ENCODE results near the gene MNT. TPM values are rescaled to one million over a fixed set of nuclear protein-coding genes. Genes with fewer than 3 reads are reported as not detected.

Gene MNT
- total and polyA plus RNA-seq, 2 experiments from 2014 or later: 5.7 to 6.4 TPM

- peak overlapping the region; percentile 96 for H3K4me3 Mint-ChIP-seq
- no peaks in the 10 kb centered on the region for H3K36me3 Mint-ChIP-seq (ENCODE audit: low read depth)
- peaks cover 24% of the 10 kb centered on the region for H3K27me3 Mint-ChIP-seq (ENCODE audit: insufficient read depth, low read depth, poor library complexity)
- ATAC-seq (peak; percentile 7), DNase-seq (ENCODE audit: low spot score) (peak; percentile 83)
- Histone ChIP-seq H3F3A (replicated peaks; ENCODE audit: low read depth) (peaks cover 18% of the 10 kb centered on the region), H2AFZ (no peak overlapping the region), H3K27me3 (ENCODE audit: insufficient read depth) (no peaks in the 10 kb centered on the region), H4K20me1 (replicated peaks; ENCODE audit: insufficient read depth) (no peaks in the 10 kb centered on the region), H3K4me3 (peak overlapping the region; percentile 83), H3K9me2 (ENCODE audit: insufficient read depth) (no peaks in the 10 kb centered on the region), H3K4me1 (ENCODE audit: insufficient read depth) (peaks cover 30% of the 10 kb centered on the region), H3K27ac (ENCODE audit: low read depth) (peak overlapping the region; percentile 98), H3K36me3 (ENCODE audit: insufficient read depth) (no peaks in the 10 kb centered on the region), H3K79me2 (replicated peaks; ENCODE audit: insufficient read depth) (peaks cover 27% of the 10 kb centered on the region), H3K4me2 (peak overlapping the region; percentile 97)
- peaks cover 36% of the 10 kb centered on the region for H3K4me1 Mint-ChIP-seq
- no peak for TF ChIP-seq EZH2 (IDR thresholded peaks at IDR 0.05; ENCODE audit: low read depth, unreplicated experiment)
- H3K27ac Mint-ChIP-seq: no peak overlapping the region
- H3K9me3 Mint-ChIP-seq: 0 out of 3 replicates have a peak, but pooled peaks cover 2% of the 10 kb centered on the region
Observed at GRCh38 chr17:2400474-2400866, 390 bp downstream of the MNT start.

- Histone ChIP-seq H3K4me2 (peak overlapping the region; percentile 97), H3K4me1 (ENCODE audit: insufficient read depth) (peaks cover 30% of the 10 kb centered on the region), H3F3A (replicated peaks; ENCODE audit: low read depth) (peaks cover 18% of the 10 kb centered on the region), H3K27ac (ENCODE audit: low read depth) (peak overlapping the region; percentile 100), H3K4me3 (peak overlapping the region; percentile 83), H3K79me2 (replicated peaks; ENCODE audit: insufficient read depth) (peaks cover 29% of the 10 kb centered on the region), H3K27me3 (ENCODE audit: insufficient read depth) (no peaks in the 10 kb centered on the region), H3K9me2 (ENCODE audit: insufficient read depth) (no peaks in the 10 kb centered on the region), H4K20me1 (replicated peaks; ENCODE audit: insufficient read depth) (no peaks in the 10 kb centered on the region), H3K36me3 (ENCODE audit: insufficient read depth) (no peaks in the 10 kb centered on the region), H2AFZ (no peak overlapping the region)
- DNase-seq (ENCODE audit: low spot score) (peak; percentile 97), ATAC-seq (peak; percentile 43)
- Mint-ChIP-seq H3K4me3 (peak overlapping the region; percentile 96), H3K27ac (peak overlapping the region; percentile 100), H3K4me1 (peaks cover 40% of the 10 kb centered on the region), H3K27me3 (ENCODE audit: insufficient read depth, low read depth, poor library complexity) (peaks cover 24% of the 10 kb centered on the region), H3K36me3 (ENCODE audit: low read depth) (no peaks in the 10 kb centered on the region), H3K9me3 (0 out of 3 replicates have a peak, but pooled peaks cover 2% of the 10 kb centered on the region)
- no peak for TF ChIP-seq NANOG (IDR thresholded peaks at IDR 0.05; ENCODE audit: borderline replicate concordance)
- TF ChIP-seq ZNF331 (CRISPR knock-in tag; IDR thresholded peaks at IDR 0.05; ENCODE audit: low read depth): no peak
- no peak for TF ChIP-seq ZNF462 (CRISPR knock-in tag; IDR thresholded peaks at IDR 0.05)
- no peak for TF ChIP-seq JUNB (IDR thresholded peaks at IDR 0.05; ENCODE audit: unreplicated experiment)
- peak; percentile 46; the same call in 1 of the 2 replicates for TF ChIP-seq POLR2AphosphoS5 (IDR thresholded peaks at IDR 0.05; ENCODE audit: low read depth)
- TF ChIP-seq EZH2 (IDR thresholded peaks at IDR 0.05; ENCODE audit: low read depth, unreplicated experiment): no peak
- TF ChIP-seq CTCF (conservative IDR thresholded peaks at IDR 0.05; ENCODE audit: low read depth in 2 of 2): no peak
- TF ChIP-seq CREB1 (CRISPR knock-in tag; IDR thresholded peaks at IDR 0.05; ENCODE audit: low read depth): peak; percentile 91
- no peak for TF ChIP-seq EZH2phosphoT487 (IDR thresholded peaks at IDR 0.05; ENCODE audit: unreplicated experiment)
Observed at GRCh38 chr17:2399572-2400473, 1.0 kb downstream of the MNT start.
